ENCODE data around the gene ERC1.
"Not testable (repeated sequence)": the region's sequence is repeated elsewhere in the genome, so short reads cannot be mapped to it uniquely, and the experiment has no call there.

ERC1 gene

DNA sequence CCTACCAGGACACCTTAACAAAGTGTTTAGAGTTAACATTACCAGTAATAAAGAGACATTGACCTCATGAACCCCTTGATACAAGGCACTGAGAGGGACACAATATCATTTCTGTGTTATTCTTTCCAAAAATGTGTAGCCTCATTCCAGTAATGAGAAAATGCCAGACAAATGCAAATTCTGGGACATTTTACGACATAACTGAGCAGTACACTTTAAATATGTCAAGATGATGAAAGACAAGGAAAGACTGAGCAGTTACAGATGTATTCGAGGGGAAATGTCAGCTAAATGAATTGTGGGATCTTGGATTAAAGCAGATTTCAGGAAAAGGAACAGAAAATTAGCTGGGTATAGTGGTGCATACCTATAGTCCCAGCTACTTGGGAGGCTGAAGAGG is 255.6 kb downstream of the ERC1 start:
- DNase-seq = no peak

DNA sequence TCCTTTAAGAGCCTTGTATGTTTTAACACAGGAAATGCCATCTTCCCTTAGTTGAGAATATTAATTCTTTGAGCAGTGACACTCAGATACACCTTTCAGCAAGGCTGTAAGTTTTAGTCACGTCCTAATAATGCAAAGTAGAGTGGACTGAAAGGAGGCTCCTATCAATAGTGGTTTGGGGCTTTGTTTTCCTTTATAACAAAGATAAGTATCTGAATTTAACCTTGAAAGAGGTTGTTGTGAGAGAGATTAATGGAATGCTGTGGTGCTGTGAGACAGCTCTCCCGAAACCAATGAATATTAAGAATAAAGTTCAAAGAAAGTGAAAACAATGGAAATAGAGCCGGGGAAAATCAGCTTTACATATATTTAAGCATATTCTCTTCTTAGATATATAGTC is 259.6 kb downstream of the ERC1 start:
- DNase-seq = no peak

DNA sequence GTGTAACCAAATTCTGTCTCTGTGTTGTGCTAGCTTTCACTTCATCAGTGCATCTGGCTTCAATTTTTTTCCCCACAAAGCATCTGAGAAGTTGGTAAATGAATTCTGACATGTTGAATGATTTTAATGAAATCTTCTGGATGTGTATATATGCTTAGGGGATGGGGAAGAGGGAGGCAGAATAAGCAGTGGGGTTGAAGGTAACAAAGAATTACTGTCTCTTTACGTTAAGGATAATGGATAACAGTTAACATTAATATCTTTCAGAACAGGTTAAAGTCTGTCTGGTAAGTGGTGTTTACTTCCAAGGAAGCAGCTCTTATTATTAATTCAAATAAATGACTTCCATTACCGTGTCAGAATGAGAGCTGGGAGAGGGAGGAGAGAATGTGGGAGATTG is 261.7 kb downstream of the ERC1 start:
- DNase-seq = no peak

DNA sequence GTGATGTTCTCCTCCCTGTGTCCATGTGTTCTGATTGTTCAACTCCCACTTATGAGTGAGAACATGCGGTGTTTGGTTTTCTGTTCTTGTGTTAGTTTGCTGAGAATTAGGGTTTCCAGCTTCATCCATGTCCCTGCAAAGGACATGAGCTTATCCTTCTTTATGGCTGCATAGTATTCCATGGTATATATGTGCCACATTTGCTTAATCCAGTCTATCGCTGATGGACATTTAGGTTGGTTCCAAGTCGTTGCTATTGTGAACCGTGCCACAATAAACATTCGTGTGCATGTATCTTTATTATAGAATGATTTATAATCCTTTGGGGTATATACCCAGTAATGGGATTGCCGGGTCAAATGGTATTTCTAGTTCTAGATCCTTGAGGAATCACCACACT is 264.1 kb downstream of the ERC1 start:
- DNase-seq = not testable (repeated sequence)

DNA sequence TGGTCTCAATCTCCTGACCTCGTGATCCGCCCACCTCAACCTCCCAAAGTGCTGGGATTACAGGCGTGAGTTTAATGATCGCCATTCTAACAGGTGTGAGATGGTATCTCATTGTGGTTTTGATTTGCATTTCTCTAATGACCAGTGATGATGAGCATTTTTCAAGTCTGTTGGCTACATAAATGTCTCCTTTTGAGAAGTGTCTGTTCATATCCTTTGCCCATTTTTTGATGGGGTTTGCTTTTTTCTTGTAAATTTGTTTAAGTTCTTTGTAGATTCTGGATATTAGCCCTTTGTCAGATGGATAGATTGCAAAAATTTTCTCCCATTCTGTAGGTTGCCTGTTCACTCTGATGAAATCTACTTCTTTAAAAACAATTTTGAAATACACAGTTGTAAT is 264.8 kb downstream of the ERC1 start:
- not testable (repeated sequence) for DNase-seq

DNA sequence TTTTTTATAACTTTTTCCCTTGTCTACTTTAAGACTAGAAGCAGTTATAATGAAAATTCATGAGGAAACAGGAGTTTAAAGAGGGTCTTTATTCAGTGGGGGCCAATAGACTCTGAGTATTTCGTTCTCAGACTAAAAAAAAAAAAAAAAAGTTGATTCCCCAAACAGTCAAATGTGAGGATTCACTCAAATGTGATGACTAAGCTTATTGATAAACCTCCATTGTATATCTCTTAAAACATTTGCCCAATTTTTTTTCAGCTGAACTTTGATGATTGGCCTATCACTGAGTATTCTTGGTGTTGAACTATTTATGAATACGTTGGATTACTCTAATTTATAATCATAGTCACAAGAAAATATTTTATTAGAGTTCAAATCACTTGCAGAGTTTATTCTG is 265.3 kb downstream of the ERC1 start:
- DNase-seq = no peak

DNA sequence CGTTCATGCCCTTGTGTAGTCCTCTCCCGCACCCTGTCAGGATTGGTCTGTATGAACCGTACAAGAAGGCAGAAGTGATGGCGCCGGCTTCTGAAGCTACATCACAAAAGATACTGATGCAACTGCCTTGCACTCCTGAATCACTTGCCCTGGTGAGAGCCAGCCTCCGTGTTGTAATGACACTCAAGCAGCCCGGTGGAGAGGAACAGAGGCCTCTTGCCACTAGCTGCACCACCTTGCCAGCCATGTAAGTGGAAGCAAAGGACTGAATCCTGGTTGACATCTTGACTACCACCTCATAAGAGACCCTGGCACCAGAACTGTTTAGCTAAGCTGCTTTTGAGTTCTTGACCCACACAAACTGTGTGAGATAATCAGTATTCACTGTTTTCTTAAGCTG is 266.0 kb downstream of the ERC1 start:
- DNase-seq = no peak

DNA sequence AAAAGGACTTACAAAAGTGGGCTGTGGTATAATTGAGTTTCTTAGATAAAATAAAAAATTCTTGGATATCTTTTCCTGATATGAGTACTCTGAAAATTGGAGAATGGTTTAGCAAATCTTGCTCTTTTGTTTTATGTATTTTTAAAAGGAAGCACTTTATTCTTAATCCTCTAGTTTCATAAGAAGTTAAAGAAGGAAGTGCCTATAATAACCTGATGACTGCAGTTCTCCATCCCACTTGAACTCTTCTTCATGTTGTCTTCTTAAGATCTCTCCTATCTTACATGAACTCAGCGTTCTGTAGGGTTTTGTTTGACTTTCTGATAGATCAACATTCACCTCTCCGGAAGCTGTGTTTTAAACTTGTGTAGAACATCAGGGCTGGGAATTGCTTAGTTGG is 271.0 kb downstream of the ERC1 start:
- no peak for DNase-seq

DNA sequence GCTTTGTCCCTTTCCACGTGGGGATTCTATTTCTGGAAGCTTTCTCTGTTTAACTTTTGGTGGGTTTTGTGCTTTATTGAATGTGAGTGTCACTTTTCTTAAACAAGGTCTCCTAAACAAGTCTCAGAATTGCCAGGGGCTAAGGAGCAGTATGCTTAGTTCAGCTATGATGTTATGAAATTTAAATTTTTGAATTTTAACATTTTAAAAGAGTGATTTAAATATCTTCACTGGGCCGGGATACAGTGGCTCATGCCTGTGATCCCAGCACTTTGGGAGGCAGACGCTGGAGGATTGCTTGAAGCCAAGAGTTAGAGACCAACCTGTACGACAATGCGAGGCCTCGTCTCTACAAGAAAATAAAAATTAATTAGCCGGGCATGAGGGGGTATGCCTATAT is 276.2 kb downstream of the ERC1 start:
- DNase-seq = no peak

DNA sequence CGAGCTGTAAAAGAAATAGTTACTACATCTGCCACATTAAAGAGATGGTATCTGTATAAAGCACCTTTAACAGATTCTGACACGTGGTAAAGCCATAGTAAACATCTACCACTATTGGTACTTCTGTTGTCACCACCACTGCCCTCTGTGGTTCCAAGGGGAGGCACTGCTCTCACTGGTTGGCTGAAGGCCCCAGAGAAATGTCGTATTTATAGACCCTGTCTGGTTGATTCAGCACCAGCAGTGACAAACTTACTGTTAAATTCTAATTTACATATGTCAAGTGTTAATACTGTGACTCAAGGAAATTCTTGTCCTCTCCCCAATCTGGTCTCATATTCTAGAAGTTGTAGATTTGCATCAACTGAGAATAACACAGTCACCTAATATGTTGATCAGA is 281.1 kb downstream of the ERC1 start:
- no peak for DNase-seq

DNA sequence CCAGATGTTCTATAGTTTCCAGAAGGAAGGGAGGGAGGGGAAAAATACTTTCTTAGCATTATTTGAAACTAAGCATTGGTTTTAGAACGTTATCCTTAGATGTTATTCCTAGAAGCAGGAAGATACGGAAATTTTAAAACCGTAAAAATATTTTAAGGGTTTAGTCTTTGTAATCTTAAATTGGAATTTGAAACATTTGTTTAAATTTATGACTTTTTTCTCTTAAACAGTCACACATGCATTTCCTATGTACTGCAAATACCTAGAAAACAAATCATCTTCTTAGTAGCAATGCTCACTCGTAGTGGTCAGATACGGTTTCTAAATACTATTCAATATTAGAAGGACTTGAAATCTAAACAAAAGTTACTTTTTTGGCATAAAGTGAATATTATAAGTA is 282.0 kb downstream of the ERC1 start:
- no peak for DNase-seq

DNA sequence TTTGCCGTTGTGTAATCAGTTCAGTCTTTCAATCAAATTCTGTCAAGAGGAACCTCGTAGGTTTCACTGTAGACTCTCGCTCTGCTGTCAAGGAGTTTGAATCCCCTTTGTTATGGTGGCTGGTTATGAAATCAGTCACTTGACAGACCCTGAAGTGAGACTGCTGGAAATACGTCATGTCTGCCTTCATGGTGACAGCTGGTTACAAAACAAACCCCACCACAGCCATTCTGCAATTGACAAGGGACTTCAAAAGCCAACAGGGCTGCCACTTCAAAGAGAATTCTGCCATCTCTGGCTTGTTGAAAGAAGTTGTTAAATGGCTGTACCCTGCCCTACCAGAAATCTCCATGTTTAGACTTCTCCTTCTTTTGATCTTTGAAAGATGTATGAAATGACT is 286.9 kb downstream of the ERC1 start:
- no peak for DNase-seq

DNA sequence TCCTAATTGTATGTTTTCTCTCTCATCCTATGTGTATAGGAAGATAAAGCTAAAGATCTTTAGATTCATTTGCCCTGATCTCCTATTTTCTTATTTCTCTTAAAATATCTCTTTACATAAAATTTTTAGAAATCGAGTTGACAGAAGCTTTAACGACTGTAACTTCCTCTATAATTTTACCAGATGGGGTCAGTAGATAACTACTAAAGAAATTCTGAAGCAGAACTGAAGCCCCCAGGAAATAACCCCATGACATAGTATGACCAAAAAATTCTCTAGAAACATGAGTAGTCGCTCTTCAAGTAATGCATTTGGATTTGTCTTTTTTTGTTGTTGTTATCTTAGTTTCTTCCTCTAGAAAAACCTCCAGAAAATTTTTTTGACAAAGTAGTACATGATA is 288.0 kb downstream of the ERC1 start:
- no peak for DNase-seq

DNA sequence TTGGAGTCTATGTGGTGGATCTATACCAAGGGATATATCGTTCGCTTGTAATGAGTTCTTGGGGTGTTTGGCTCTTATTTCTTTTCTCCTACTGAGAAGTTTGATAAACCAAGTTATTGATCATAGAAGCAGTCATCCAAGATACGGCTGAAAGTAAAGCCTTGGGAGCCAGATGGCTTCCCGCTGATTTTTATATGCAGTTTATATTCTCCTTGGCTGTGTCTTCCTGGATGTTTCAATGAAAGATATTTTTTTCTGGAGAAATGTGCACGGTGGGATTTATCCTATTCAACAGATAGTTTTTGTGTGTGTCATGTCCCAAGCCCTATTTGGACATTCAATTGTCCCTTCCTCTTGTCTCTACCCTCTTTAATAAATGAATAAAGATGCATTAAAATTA is 289.0 kb downstream of the ERC1 start:
- DNase-seq = no peak

DNA sequence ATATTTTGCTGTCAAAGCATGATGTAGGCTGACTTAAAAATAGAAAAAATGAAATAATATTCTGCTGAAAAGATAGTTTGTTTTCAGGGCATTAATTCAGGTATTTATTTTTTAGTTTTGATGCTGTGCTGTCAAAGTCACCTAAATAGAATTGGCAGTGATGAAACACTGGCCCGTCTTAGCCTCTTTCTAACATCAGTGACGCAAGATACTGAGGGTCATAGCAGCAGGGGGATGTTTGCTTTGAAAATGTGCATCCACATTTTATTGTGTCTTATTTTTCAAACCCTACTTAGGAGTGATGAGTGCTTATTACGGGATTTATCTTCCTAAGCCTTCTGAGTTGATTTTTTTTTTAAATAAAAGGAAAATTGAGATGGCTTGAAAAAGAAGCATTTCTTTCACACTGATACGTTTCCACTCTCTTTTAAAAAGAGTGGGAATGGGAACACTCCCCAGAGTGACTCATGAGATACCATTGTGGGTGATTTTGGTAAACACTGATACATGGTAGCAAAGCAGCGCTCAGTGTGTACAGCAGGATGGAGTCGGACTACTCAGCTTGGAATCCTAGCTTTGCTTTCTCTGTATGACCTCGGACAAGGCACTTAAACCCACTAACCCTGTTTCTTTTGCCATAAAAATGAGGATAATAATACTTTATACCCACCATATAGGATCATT is 290.8 kb downstream of the ERC1 start:
- no peak for DNase-seq

DNA sequence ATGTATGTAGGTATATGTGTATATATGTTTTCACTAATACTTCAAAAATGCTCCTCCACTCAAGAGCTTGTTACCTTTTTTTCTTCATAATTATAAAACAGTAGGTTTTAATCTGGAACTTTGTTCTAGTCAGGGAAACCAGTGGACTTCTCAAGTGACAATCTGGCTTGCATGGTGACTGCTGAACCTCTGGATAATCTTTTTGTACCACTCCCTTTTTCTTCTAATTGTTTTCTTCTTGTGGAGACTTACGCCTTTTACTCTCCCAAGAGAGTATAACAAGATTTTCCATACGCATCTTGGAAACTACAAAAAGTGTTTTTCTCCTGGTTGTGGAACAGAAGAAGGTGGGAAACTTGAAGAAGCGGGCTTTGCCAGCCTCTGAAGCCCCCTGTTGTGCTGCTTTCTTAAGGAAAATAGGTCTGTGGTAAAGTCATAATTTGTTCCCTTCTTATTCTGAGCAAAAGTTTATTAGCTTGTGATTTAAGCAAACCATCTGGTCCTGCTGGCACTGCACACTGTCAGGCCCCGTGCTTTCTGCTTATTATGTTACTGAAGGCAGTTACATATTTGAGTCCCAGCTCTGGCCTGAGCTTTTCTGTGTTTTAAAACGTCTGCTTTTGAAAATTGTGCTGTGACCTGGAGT is 291.8 kb downstream of the ERC1 start:
- peak in 1 of 2 experiments; percentile 47 for DNase-seq

DNA sequence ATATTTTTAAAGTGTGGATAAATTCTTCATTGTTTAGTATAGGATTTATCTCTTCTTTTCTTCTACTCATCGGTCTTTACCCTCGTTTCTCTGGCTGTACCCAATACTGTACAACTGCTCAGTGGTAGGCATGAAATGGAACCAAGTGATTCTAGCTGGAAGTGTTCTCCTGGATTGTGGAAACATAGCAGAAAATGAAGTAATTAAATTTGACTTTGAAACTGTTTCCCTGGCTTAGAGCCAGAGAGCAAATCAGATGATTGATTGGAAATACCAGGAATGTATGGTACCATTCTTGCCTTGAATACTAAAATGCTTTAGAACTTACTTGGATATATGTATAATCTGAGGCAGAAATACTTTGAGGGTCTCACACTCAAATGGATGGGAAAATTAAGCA is 292.3 kb downstream of the ERC1 start:
- DNase-seq = no peak

DNA sequence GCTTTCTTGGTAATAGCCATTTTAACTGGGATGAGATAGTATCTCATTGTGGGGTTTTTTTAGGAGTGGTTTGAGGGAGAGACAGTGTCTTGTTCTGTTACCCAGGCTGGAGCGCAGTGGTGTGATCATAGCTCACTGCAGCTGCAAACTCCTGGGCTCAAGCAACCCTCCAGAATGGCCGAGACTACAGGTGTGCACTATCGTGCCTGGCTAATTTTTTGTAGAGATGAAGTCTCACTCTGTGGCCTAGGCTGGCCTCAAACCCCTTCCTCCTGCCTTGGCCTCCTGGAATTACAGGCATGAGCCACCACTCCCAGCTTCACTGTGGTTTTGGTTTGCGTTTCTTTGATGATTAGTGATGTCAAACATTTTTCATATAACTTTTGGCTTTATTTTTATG is 293.6 kb downstream of the ERC1 start:
- no peak for DNase-seq

DNA sequence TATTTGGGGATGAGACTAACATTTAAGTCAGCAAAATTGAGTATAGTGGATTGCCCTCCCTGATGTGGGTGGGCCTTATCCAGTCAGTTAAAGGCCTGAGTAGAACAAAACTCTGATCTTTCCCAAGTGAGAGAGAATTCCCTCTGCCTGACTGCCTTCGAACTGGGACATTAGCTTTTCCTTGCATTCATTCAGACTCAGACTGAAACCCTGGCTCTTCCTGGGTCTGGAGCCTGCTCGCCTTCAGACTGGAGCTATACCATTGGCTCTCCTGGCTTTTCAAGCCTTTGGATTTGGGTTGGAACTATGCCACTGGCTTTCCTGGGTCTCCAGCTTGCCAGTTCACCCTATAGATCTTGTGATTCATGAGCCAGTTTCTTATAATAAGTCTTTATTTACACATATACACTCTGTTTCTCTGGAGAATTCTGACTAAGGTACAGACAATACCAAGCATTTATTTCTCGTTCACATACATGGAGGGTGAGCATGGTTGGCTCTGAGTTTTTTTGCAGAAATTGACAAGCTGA is 296.5 kb downstream of the ERC1 start:
- DNase-seq = no peak

DNA sequence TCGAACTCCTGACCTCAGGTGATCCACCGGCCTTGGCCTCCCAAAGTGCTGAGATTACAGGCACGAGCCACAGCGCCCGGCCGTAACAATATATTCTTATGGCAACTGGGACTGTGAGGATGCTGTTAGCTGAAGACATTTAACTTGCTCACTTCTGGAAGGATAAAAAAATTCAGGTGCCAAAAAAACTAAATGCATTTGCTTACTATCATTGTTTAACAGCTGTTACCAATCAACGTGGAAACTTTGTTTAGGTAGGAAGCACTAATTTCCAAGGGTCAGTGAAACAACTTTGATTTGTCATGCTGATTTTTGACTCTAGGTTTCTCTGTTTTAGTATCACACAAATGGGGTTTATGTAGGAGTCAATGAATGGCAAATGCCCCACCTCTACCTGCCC is 297.3 kb downstream of the ERC1 start:
- no peak for DNase-seq

DNA sequence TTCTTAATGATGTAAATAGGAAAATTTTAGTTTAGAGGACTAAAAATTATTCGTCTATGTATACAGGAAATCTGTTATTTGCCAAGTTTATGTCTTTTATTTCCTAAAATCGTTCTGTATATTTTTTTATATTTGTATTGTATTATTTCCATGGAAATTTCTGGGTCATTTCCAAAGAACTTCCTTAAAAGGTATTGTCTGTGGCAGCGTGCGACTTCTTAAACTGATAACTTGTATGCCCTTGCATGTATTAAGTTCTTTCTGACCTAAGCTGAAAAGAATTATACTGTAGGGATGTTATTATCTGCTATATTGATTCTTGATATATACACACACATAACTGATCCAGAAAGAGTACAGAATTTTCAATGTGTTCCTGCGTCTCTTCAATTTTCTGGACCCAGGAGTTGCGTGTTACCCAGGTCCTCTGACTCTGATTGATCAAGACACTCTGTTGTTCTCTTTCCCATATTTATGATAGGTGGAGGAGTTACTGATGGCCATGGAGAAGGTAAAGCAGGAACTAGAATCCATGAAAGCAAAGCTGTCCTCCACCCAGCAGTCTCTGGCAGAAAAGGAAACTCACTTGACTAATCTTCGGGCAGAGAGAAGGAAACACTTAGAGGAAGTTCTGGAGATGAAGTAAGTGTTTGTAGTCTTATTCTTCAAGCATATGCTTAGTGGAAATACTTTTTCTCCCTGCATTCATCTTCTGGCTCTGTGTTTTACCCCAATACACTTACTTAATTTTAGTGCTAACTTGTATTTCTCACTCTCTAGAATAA is 298.5 kb downstream of the ERC1 start:
- DNase-seq = no peak

DNA sequence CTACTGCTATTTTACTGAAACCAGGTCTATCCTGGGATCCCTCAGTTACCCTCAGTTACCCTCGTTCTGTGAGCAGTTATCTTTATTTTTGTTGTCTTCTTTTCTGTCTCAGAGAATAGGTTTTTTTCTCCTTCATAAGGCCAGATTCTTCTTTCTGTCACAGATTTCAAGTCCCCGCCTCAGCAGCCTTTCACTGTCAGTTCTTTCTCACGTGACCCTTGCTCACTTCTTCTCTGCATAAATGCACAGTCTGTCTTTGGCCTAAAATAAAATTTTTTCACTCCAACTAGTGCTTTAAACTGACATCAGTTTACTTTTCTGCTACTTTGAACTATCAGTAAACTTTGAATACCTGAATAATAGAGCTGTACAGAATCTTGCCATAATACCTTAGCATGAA is 299.7 kb downstream of the ERC1 start:
- DNase-seq = no peak

DNA sequence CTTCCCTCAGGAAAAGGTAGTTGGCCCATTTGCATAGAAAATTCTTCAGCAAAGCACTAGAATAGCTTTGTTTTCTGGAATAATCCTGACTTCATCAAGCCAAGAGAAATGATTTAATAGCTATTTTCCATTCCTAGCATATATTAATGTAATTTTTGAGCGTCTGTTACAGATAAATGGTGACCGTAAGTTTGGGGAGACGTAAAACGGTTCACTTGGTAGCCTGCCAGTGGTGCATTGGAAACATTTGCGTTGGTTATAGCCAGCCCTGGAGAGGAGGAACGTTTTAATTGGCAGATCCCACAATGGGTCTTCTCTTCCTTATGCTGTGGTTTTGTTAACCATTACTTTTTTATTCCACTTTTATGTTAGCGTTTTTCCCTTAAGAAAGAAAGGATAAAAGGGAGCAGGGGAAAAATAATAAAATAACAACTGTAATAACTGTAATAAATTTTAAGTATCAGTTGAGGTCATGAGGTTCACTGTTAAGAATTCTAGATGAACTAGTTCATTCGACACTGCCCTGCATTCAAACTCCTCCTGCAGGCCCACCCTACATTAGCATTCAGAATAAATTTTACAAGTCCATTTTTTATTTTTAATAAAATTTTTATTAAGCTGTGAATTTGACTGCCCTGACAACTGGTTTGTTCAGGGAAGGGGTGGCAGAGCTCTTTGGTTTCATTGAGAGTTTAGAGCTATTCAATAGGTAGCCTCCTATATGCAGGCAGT is 300.7 kb downstream of the ERC1 start:
- no peak for DNase-seq
